Measurements from ENCODE around the gene MRPL52.

- TF ChIP-seq CTCF (IDR thresholded peaks at IDR 0.05) (peak; percentile 93), EZH2 (IDR thresholded peaks at IDR 0.05) (no peak), EZH2phosphoT487 (IDR thresholded peaks at IDR 0.05) (no peak)
Measured at GRCh38 chr14:22822571-22823098, 7.1 kb upstream of the MRPL52 start.
